Hypothalamus (tissue), 51 donors: Measurements from ENCODE around the gene DDIT3.

Source experiments
- DNase-seq, 51 donors: peaks; one replicate each; lab custom pipeline; 2025; lab: John Stamatoyannopoulos, UW

DDIT3 gene

DNA sequence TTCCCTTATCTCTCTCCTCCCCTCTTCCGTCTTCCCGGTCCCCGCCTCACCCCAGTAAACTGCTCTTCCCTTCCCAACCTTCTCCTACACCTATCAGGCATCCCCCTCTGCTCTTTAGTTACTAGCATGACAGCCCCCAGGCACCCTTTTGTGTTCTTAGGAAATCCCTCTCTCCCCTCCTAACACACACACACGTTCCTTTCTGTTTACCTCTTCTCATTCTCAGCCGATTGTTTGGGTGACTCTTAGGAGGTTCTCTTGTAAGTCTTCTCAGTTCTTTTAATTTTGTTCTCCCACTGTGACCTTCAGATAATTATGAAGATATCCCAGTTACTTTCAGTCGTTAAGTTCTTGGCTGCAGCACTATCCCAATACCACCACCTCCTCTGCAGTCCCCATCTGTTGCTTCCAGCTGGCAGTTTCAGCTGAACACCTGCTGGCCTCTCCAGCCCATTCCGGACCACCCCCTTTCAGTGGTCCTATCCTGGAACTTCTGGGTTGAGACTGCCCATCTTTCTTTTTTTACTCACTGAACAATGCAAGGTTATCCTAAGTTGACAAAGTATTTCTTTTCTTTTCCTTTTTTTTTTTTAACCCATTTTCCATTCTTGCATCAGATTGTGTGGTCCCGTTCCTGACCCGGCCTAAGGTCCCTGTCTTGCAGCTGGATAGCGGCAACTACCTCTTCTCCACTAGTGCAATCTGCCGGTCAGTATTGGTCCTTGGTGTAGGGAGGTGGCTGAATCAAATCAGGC is 31.7 kb downstream of the DDIT3 start:
- DNase-seq, result no peak

DNA sequence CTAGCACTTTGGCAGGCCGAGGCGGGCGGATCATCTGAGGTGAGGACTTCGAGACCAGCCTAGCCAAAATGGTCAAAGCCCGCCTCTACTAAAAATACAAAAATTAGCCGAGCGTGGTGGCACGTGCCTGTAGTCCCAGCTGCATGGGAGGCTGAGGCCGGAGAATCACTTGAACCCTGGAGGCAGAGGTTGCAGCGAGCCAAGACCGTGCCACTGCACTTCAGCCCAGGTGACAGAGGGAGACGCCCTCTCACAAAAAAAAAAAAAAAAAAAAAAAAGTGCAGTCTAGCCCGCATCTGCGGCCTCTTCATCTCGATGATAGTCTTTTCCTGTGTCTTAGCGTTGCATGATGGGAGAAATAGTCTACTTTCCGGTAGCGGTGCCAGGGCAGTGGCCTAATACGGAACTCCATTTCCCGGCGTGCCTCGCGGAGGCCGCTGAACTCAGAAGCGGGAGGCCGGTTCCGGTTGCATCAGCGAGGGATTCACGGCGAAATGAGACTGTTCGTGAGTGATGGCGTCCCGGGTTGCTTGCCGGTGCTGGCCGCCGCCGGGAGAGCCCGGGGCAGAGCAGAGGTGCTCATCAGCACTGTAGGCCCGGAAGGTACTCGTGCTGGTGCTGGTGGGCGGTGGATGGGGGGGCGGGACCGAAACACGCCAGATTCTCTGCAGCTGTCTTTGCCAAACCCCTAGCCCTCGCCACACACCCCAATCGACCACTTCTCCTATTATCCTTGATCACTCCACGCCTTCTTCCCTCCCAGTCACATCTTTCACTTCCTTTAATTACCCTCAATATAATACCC is 32.5 kb downstream of the DDIT3 start, which contains the start of gene MARS1:
TSS of gene MARS1 (plus strand) at position 472 of the 805 bp plus-strand sequence. CDS start at position 495, 23 bp downstream.
- DNase-seq, result peak; percentile 34 to 97 (median 89)

DNA sequence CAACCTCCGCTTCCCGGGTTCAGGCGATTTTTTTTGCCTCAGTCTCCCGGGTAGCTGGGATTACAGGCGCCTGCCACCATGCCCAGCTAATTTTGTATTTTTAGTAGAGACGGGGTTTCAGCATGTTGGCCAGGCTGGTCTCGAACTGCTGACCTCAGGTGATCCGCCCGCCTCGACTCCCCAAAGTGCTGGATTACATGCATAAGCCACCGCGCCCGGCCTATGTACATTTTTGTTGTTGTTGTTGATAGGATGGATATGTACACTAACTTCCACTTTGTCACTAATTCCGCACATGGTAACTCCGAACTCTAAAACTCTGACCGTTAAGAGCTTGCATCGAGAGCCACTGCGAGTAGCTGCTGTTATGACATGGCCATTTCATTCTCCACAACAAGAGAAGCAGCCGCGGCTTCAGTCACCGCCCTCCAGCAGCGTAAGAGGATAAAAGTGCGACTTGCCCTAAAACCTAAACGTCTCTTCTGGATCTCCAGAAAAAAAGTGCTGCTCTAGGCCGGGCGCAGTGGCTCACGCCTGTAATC is 33.2 kb downstream of the DDIT3 start:
- DNase-seq, result no peak

DNA sequence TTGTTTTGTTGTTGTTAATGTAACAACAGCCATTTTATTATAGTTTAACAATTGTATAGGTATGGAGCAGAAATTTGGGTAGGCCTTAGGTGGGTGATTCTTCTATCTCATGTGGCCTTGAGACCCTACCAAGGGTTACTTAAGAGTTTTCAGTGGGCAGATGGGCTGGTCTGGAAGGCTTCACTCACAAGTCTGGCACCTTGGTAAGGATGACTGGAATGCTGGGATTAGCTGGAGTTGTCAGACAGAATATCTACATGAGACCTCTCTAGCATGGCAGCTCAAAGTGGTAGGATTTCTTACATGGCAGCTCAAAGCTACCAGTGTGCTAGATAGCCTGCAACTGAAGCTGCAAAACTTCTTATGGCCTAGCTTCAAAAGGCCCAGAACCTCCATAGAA is 34.6 kb downstream of the DDIT3 start:
- no peak for DNase-seq

GRCh38 chr12:57483466-57483865 is 36.8 kb downstream of the DDIT3 start:
- DNase-seq, result no peak

DNA sequence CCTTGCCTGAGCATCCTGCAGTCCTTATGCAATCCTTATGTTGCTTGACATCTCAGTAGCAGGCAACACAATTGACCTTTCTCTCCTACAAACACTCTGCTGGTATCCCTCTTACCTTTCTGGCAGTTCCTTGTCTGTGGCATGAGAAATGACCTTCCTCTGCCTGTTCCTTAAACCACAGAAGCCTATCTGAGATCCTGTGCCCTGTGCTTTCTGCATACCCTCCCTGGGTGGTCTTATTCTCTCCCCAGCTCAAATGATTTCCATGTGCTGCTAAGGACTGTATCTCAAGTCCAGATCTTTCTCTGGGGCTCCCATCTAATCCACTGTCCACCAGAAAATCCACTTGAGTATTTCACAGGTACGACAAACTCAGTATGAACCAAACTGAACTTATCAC is 38.6 kb downstream of the DDIT3 start:
- no peak for DNase-seq

DNA sequence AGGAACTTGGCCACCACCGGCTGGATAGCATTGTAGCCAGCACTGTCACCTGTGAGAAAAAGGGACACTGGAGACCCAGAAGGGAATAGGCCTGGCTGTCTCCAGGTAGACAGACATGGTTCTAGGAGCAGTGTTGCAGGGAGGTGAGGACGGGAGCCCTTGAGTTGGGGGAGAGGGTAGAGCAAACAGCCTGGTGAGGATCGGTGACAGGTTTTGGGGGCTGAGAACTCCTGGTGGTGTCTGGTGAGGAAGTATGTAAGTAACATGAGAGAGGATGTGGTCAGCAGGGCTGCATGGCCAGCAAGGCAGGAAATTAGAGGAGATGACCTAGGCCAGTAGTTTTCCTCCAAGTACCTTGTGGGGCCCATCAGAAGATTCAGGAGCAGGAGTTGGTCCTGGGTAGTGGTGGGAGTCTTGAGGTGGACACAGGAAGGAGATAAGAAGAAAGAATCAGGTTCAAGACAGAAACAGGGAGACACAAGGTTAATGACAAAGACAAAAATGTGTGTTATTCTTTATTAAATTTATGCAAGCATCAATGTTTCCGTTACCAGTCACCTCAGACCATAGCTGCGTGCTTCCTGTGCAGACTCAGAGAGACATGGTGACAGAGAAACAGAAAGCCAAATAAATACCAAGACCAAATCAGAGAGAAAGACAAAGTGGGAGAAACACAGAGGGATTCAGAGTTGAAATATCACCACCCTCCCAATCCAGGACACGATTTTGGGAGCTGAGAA is 40.8 kb downstream of the DDIT3 start, which contains the start of gene ARHGAP9:
TSS of gene ARHGAP9 (minus strand) at position 491 of the 740 bp plus-strand sequence. CDS start at position 31, 460 bp downstream.
- DNase-seq, result peak in 1 of 51 donors; percentile 2

DNA sequence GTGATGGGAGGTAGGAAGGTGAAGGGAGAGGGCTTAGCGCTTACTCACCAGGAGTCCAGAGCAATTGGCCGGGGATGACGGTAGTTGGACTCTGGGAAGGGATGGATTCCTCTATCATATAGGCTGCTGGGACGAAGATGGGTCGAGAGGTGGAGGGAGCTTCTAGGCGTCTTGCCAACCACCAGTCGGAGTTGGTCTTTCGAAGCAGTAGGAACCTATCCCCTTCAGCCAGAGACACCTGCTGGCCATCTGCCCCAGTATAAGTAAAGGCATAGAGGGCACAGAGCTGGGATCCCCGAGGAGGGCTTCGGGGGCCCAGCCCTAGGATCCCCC is 41.3 kb downstream of the DDIT3 start:
- DNase-seq, result no peak

- DNase-seq, result peak in 3 of 51 donors; percentile 9 to 13 (median 11)
Observed at GRCh38 chr12:57477710-57478681, 42.3 kb downstream of the DDIT3 start.

DNA sequence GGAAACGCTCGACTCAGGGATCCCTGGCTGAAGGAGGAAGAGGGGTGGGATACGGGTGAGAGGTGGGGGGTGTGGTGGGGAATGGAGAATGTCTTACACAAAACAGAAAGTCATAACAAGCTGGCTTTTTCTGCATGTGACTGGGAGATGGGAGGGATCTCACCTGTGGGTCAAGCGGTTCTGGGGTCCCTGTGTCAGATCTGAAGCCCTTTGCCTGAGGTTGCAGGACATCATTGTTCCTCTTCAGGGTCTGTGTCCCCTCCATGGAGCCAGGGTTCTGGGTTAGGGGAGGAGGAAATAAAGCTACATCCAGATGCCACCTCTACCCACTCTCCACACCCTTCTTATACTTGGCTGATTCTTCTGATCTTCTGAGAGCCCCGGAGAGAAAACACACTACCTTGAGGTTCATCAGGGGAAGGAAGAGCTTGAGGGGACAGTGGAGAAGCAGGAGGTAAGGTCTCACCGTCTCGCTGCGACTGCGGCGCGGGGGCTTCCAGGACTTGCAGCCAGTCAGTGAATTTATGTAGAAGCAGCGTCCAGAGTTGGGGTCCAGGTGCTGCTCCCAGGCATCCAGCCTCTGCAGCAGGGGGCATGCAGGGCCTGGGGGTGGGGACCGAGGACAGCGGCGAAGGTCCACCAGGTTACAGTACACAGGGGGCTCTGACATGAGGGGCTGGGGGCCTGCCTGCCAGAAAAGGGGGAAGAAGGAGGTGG is 43.2 kb downstream of the DDIT3 start:
- DNase-seq, result no peak

- DNase-seq, result no peak
Observed at GRCh38 chr12:57476162-57476992, 43.9 kb downstream of the DDIT3 start.

DNA sequence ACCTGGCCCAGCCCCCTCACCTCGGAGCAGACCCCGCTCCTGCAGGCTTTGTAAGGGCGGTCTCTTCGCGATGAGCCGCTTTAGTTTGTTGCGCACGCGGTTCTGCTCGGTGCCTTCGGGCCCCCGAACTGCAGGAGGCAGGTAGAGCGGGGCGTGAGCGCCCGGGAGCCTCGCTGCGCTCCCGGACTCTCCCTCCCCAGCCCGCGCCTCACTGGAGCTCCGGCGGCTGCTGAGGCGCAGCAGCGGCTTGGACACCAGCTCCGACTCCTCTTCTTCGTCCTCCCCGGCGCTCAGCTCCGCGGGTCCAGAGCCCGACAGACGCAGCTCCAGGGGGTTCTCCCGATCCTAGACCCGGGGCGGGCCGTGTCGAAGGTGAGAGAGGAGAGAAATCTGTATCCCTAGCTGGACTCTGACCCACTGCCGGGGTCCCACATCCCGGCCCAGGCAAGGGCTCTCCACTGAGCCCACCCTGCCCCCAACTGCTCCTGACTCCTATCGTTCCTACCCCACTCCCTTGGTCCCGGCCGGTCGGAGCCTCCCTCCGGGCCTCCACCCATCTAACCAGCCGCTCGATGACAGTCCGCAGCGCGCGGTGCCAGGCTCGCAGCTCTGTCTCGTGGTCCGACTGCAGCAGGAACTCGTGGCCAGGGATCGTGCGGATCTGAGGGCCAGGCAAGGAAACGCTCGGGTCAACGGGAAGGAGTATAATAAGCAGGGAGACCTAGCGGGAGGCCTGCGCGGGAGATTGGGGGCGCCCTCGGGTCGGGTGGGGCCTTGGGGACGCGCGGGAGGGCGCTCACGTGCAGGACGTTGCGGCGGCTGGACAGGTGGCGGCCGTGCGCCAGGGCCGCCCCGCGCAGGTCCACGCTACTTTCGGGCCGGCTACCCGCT is 44.8 kb downstream of the DDIT3 start:
- peak in 3 of 51 donors; percentile 12 to 32 (median 13) for DNase-seq

DNA sequence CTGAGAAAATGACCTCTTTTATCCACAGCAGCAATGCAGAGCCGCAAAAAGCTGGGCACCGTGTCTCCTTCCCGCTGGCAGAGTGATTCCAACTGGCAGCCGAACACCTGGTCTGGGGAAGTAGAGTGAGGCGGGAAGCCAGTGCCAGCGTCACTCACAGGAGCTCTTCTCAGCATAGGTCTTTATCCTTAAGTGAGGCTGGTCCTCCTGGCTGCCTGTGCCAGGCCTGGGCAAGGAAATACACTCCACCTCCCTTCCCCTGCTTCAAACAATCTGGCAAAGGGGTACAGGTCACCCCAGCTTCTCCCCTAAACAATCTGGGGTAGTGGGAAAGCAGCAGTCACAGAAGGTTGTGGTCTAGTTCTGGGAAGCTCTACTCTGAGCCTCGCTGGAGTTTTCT is 45.5 kb downstream of the DDIT3 start:
- DNase-seq, result no peak

DNA sequence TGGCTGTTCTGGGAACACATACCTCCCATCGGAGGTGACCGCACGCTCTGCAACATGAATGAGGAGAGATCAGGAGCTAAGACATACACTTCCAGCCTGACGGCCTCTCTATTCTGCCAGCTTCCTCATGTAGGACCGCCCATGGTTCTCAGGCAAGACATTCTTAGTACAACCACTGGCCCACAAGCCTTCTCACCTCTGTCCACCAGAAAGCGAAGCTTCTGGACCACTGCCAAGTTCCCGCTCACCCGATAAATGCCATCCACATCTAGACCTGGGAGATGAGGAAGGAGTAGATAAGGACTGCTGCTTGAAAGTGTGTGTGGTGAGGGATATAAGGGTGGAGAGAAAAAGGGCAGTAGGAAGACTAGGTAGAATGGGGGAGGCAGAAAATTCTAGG is 45.9 kb downstream of the DDIT3 start:
- no peak for DNase-seq

DNA sequence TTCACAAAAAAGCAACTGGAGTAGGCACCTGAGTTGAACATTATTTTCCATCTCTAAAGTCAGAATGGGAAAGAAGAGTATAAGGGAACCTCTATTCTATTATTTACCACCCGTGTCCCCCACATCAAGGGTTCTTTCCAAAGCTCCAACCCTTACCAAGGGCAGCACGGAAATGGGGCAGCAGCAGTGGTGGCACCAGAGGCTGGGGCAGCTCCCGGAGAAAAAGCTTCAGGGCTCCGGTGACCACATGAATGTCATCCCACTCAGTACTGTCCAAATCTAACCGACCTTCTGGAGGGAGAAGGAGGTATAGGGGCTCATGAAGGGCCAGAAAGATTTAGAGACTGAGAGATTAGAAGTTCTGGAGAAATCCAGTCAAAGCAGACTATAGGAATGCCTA is 46.4 kb downstream of the DDIT3 start:
- no peak for DNase-seq

DNA sequence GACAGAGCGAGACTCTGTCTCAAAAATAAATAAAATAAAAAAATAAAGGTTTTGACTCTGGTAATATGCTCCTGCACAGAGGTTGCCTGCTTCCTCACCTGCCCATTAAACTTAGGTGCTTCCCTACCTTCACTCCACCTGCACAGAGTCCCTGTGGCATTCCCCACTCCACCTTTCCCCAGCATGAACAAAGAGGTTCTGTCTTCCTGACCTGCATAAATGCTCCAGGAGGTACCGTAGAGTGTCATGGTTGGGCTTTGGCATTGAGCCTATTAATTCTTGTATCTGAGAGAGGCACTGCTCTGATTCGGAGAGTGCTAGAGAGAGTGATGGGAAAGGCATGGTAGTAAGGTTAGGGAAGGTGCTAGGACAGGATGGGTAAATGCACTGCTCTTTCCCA is 46.9 kb downstream of the DDIT3 start:
- no peak for DNase-seq

DNA sequence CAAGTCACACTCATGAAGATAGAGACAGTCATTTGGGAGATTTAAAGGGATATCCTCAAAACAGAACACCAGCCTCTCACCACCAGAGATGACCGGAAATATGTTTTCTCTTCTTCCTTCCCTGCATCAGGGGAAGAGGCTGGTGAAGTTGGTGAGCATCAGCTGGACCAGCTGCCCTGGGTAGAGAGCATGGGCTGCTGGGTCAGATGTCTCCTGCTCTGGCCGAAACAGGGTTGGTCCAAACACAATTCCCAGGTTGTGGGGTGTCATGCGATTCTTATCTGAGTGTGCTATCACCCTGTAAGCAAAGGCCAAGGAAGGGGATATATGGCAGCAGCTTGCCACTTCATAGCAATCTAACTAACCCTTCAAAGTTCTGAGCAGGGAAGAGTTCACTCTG is 47.9 kb downstream of the DDIT3 start:
- no peak for DNase-seq
